Calu3 (cell line): ENCODE results near the gene SFMBT2. TPM values are rescaled to one million over a fixed set of nuclear protein-coding genes. Genes with fewer than 3 reads are reported as not detected.

ENCODE experiments used
- BruUV-seq: library from RNA; stranded (reverse); fragments of 400-500 nt; replicated peaks from 2 replicates; lab custom pipeline; 2021; lab: Mats Ljungman, UMichigan
- CTCF ChIA-PET: fragments of 300-600 bp; sonication (Branson Sonifier 250); formaldehyde crosslinking; loops from one replicate; lab custom pipeline; 2022; ENCODE audit warnings: antibody characterized with exemption; lab: Charles Lee
- DNase-seq: peaks from one replicate; pipeline ENCODE4 v3.0.0; 2022
- H3K27ac Mint-ChIP-seq: one replicate; pipeline ENCODE4 v1.8.0; 2022; ENCODE audit warnings: mixed read lengths; ENCODE audit not compliant: unreplicated experiment
- H3K27me3 Mint-ChIP-seq: one replicate; pipeline ENCODE4 v1.8.0; 2022; ENCODE audit warnings: mixed read lengths; ENCODE audit not compliant: unreplicated experiment
- H3K36me3 Mint-ChIP-seq: one replicate; pipeline ENCODE4 v1.8.0; 2022; ENCODE audit warnings: mild to moderate bottlenecking, moderate library complexity, mixed read lengths; ENCODE audit not compliant: insufficient read depth, unreplicated experiment
- H3K4me1 Mint-ChIP-seq: one replicate; pipeline ENCODE4 v1.8.0; 2022; ENCODE audit warnings: mild to moderate bottlenecking, low read depth, mixed read lengths; ENCODE audit not compliant: unreplicated experiment
- H3K4me3 Mint-ChIP-seq: one replicate; pipeline ENCODE4 v1.8.0; 2022; ENCODE audit warnings: mild to moderate bottlenecking, low read depth, moderate library complexity, mixed read lengths; ENCODE audit not compliant: unreplicated experiment
- H3K9me3 Mint-ChIP-seq: one replicate; pipeline ENCODE4 v1.8.0; 2022; ENCODE audit warnings: low read depth, mixed read lengths; ENCODE audit not compliant: unreplicated experiment
- intact Hi-C: fragments of 100-400 bp; cut with micrococcal nuclease; formaldehyde crosslinking; loops from one replicate; pipeline ENCODE4 v1.10.0; 2022; ENCODE audit not compliant: unreplicated experiment
- total RNA-seq: library from RNA; stranded (reverse); gene quantifications from 2 replicates; pipeline ENCODE4 v1.2.3, GENCODE V29; 2022
- TF ChIP-seq, protein P1 (sequence below): fragments of 200-600 bp; IDR thresholded peaks from one replicate; pipeline ENCODE4 v1.8.0; 2022; ENCODE audit warnings: antibody characterized with exemption; ENCODE audit not compliant: unreplicated experiment

Gene SFMBT2
- total RNA-seq, 1 experiment from 2014 or later, result 0.64 TPM

DNA sequence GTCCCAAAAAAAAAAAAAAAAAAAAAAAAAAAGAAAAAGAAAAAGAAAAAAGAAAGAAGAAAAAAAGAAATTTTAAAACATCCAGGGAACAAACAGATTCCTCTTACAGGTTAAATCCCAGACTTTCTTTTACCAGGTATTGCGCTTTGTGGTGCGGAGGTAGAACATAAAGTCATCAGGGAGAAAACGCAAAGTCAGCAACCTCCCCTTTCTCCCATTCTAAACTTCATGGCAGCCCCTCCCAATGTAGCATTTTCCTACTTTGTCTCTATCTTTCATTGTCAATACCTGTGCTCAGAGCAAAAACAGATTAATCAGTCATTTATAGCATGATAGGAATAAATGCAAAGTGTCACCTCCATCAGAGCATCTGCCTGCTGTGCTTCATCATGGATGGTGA, 299.7 kb downstream of the SFMBT2 start:
- BruUV-seq, result no TSS peak
- Mint-ChIP-seq H3K27ac (no peak overlapping the region), H3K36me3 (no peaks in the 10 kb centered on the region), H3K9me3 (peaks cover 3% of the 10 kb centered on the region), H3K4me3 (no peak overlapping the region), H3K4me1 (no peaks in the 10 kb centered on the region), H3K27me3 (peaks cover 60% of the 10 kb centered on the region)
- CTCF ChIA-PET, result no interaction called here
- no peak for DNase-seq
- TF ChIP-seq, protein P1, sequence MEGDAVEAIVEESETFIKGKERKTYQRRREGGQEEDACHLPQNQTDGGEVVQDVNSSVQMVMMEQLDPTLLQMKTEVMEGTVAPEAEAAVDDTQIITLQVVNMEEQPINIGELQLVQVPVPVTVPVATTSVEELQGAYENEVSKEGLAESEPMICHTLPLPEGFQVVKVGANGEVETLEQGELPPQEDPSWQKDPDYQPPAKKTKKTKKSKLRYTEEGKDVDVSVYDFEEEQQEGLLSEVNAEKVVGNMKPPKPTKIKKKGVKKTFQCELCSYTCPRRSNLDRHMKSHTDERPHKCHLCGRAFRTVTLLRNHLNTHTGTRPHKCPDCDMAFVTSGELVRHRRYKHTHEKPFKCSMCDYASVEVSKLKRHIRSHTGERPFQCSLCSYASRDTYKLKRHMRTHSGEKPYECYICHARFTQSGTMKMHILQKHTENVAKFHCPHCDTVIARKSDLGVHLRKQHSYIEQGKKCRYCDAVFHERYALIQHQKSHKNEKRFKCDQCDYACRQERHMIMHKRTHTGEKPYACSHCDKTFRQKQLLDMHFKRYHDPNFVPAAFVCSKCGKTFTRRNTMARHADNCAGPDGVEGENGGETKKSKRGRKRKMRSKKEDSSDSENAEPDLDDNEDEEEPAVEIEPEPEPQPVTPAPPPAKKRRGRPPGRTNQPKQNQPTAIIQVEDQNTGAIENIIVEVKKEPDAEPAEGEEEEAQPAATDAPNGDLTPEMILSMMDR, result no peak
- intact Hi-C loops, result no loop called here
